H9 (cell line): Measurements from ENCODE around the gene SLAIN1. TPM values are rescaled to one million over a fixed set of nuclear protein-coding genes. Genes with fewer than 3 reads are reported as not detected.

ENCODE experiments used
- DNase-seq: peaks from one replicate; pipeline ENCODE4 v3.0.0-alpha.2; 2017
- H2AFZ ChIP-seq: one replicate; pipeline ENCODE4 v1.6.1; 2013; ENCODE audit warnings: mild to moderate bottlenecking, low read length, control low read depth, moderate library complexity
- H2AK5ac ChIP-seq: 2 replicates; pipeline ENCODE4 v1.6.1; 2013; ENCODE audit warnings: low read length, control low read depth, mixed read lengths; ENCODE audit not compliant: insufficient read length
- H2BK120ac ChIP-seq: one replicate; pipeline ENCODE4 v1.6.1; 2013; ENCODE audit warnings: low read depth, mild to moderate bottlenecking, low read length, control low read depth, inconsistent platforms; ENCODE audit not compliant: poor library complexity, severe bottlenecking
- H2BK12ac ChIP-seq: 2 replicates; pipeline ENCODE4 v1.6.1; 2013; ENCODE audit warnings: low read length, control low read depth, mixed read lengths, low read depth; ENCODE audit not compliant: insufficient read length
- H2BK15ac ChIP-seq: 2 replicates; pipeline ENCODE4 v1.6.1; 2013; ENCODE audit warnings: low read depth, low read length, control low read depth
- H2BK20ac ChIP-seq: one replicate; pipeline ENCODE4 v1.6.1; 2013; ENCODE audit warnings: low read depth, mild to moderate bottlenecking, low read length, control low read depth, inconsistent platforms; ENCODE audit not compliant: poor library complexity, severe bottlenecking
- H2BK5ac ChIP-seq: 2 replicates; pipeline ENCODE4 v1.6.1; 2013; ENCODE audit warnings: low read length, control low read depth, mixed read lengths; ENCODE audit not compliant: insufficient read length
- H3K14ac ChIP-seq: 2 replicates; pipeline ENCODE4 v1.6.1; 2013; ENCODE audit warnings: low read length, control low read depth; ENCODE audit not compliant: insufficient read depth
- H3K18ac ChIP-seq: 2 replicates; pipeline ENCODE4 v1.6.1; 2013; ENCODE audit warnings: low read depth, mild to moderate bottlenecking, mixed read lengths, low read length, control low read depth; ENCODE audit not compliant: insufficient read length
- H3K23ac ChIP-seq: 2 replicates; pipeline ENCODE4 v1.6.1; 2013; ENCODE audit warnings: low read length, control low read depth, mixed read lengths, low read depth; ENCODE audit not compliant: insufficient read length
- H3K23me2 ChIP-seq: 2 replicates; pipeline ENCODE4 v1.6.1; 2013; ENCODE audit warnings: low read depth, mild to moderate bottlenecking, mixed read lengths, low read length, control low read depth; ENCODE audit not compliant: insufficient read length, poor library complexity, severe bottlenecking
- H3K27ac ChIP-seq: 2 replicates; pipeline ENCODE4 v1.5.1; 2013; ENCODE audit warnings: low read length, control low read depth, mixed read lengths, low read depth; ENCODE audit not compliant: insufficient read length
- H3K27me3 ChIP-seq: 2 replicates; pipeline ENCODE4 v1.6.1; 2013; ENCODE audit warnings: low read length, control low read depth, inconsistent platforms; ENCODE audit not compliant: insufficient read depth
- H3K4ac ChIP-seq: 2 replicates; pipeline ENCODE4 v1.6.1; 2013; ENCODE audit warnings: low read depth, mild to moderate bottlenecking, control low read depth, inconsistent platforms, low read length, moderate library complexity
- H3K4me1 ChIP-seq: 2 replicates; pipeline ENCODE4 v1.6.1; 2013; ENCODE audit warnings: low read length, control low read depth, inconsistent platforms; ENCODE audit not compliant: insufficient read depth
- H3K4me2 ChIP-seq: 2 replicates; pipeline ENCODE4 v1.6.1; 2013; ENCODE audit warnings: low read length, control low read depth, mixed read lengths; ENCODE audit not compliant: insufficient read length, insufficient read depth
- H3K56ac ChIP-seq: 2 replicates; pipeline ENCODE4 v1.6.1; 2013; ENCODE audit warnings: low read depth, mild to moderate bottlenecking, mixed read lengths, low read length, control low read depth; ENCODE audit not compliant: insufficient read length
- H3K79me1 ChIP-seq: 2 replicates; pipeline ENCODE4 v1.6.1; 2013; ENCODE audit warnings: low read depth, mild to moderate bottlenecking, moderate library complexity, low read length, control low read depth, inconsistent platforms; ENCODE audit not compliant: insufficient read depth, poor library complexity, severe bottlenecking
- H3K79me2 ChIP-seq: 2 replicates; pipeline ENCODE4 v1.6.1; 2013; ENCODE audit warnings: low read length, control low read depth, inconsistent platforms; ENCODE audit not compliant: insufficient read depth
- H3K9ac ChIP-seq: 2 replicates; pipeline ENCODE4 v1.6.1; 2013; ENCODE audit warnings: low read length, control low read depth, mixed read lengths; ENCODE audit not compliant: insufficient read length; ENCODE audit errors: extremely low read depth
- H3K9me3 ChIP-seq: one replicate; pipeline ENCODE4 v1.6.1; 2013; ENCODE audit warnings: low read depth, low read length, inconsistent platforms; ENCODE audit not compliant: control insufficient read depth
- H3T11ph ChIP-seq: one replicate; pipeline ENCODE4 v1.6.1; 2013; ENCODE audit warnings: mild to moderate bottlenecking, low read length, control low read depth, inconsistent platforms
- H4K20me1 ChIP-seq: one replicate; pipeline ENCODE4 v1.6.1; 2013; ENCODE audit not compliant: control insufficient read depth, insufficient read length, insufficient read depth
- H4K5ac ChIP-seq: 2 replicates; pipeline ENCODE4 v1.6.1; 2013; ENCODE audit warnings: low read depth, mild to moderate bottlenecking, mixed read lengths, low read length, control low read depth; ENCODE audit not compliant: insufficient read length
- H4K8ac ChIP-seq: replicated peaks from 2 replicates; pipeline ENCODE4 v1.6.1; 2013; ENCODE audit warnings: low read length, control low read depth, mixed read lengths, low read depth; ENCODE audit not compliant: insufficient read length
- H4K91ac ChIP-seq: 2 replicates; pipeline ENCODE4 v1.6.1; 2013; ENCODE audit warnings: low read depth, mild to moderate bottlenecking, moderate library complexity, mixed read lengths, low read length, control low read depth; ENCODE audit not compliant: insufficient read length
- H3K27ac Mint-ChIP-seq, 3 experiments: 2 replicates in 2 of 3; 3 replicates in 1 of 3; pipeline ENCODE4 v1.8.0; 2020 to 2021; ENCODE audit warnings: mixed read lengths in 3 of 3, mild to moderate bottlenecking in 1 of 3, moderate library complexity in 1 of 3
- H3K27me3 Mint-ChIP-seq: 2 replicates; pipeline ENCODE4 v1.8.0; 2021; ENCODE audit warnings: low read depth, mild to moderate bottlenecking, moderate library complexity, mixed read lengths
- H3K36me3 Mint-ChIP-seq, 3 experiments: 2 replicates in 2 of 3; 3 replicates in 1 of 3; pipeline ENCODE4 v1.8.0; 2020 to 2021; ENCODE audit warnings: low read depth in 3 of 3, mixed read lengths in 3 of 3; ENCODE audit not compliant: insufficient read depth in 1 of 3
- H3K4me1 Mint-ChIP-seq, 2 experiments: 2 replicates each; pipeline ENCODE4 v1.8.0; 2020; ENCODE audit warnings: mixed read lengths in 2 of 2
- H3K4me3 Mint-ChIP-seq, 2 experiments: 2 replicates in 1 of 2; 3 replicates in 1 of 2; pipeline ENCODE4 v1.8.0; 2020 to 2021; ENCODE audit warnings: mild to moderate bottlenecking in 2 of 2, mixed read lengths in 2 of 2, moderate library complexity in 1 of 2
- H3K9me3 Mint-ChIP-seq, 2 experiments: 2 replicates in 1 of 2; 3 replicates in 1 of 2; pipeline ENCODE4 v1.8.0; 2020; ENCODE audit warnings: mild to moderate bottlenecking in 2 of 2, mixed read lengths in 2 of 2, moderate library complexity in 1 of 2
- WGBS: extraction: QIAGEN DNeasy Blood & Tissue Kit; methylation state at CpG from one replicate; pipeline ENCODE4 v1.1.7; 2013; ENCODE audit warnings: missing lambda C conversion rate, low lambda C conversion rate, mixed read lengths; ENCODE audit not compliant: insufficient read length; ENCODE audit errors: extremely low coverage; 5-methylcytosine and 5-hydroxymethylcytosine counted together
- total RNA-seq: library from RNA; stranded (reverse); gene quantifications from 2 replicates; pipeline ENCODE4 v1.2.1, GENCODE V29; 2021
- TF ChIP-seq, protein P1 (sequence below): fragments of 200-600 bp; sonication (generic); conservative IDR thresholded peaks from 3 replicates; pipeline ENCODE4 v1.8.0; 2021; ENCODE audit warnings: antibody characterized with exemption, mild to moderate bottlenecking

SLAIN1 gene
- total RNA-seq, 1 experiment from 2014 or later, result 23.2 TPM

DNA sequence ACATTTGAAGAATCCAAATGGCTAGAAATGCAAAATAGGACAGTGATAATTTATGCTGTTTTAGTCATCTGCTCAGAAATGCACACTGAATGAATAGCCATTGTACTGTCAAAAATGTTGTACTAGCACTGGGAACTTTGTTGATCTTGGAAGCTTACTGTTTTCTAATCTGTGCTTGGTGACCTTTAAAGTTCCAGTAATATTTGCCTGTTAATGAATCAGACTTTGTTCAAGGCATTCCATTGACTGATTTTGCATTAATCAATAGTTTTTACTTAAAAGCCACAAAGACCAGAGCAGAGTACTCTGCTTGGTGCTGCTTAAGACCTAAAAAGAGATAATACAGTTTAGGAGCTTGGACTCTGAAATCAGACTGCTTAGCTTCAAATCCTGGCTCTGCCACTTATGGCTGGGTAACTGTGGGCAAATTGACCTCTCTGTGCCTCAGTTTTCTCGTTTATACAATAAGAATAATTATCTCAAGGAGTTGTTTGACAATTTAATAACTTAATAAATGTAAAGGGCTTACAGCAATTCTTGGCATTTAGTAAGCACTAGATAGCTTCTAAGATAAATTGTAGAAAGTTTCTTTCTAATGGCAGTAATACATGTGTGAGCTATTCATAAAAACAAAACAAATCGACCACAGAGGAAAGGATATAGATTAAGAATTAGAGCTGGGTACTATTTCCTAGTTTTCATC, 4.6 kb upstream of the SLAIN1 start:
- no peak overlapping the region for H3K4me3 Mint-ChIP-seq
- no peak overlapping the region for H3K9ac ChIP-seq
- H2AK5ac ChIP-seq, result no peak overlapping the region
- no peak overlapping the region for H3T11ph ChIP-seq
- H3K56ac ChIP-seq, result no peak overlapping the region
- no peaks in the 10 kb centered on the region for H3K9me3 Mint-ChIP-seq
- no peak overlapping the region for H3K23ac ChIP-seq
- no peak overlapping the region for H3K18ac ChIP-seq
- no peaks in the 10 kb centered on the region for H4K20me1 ChIP-seq
- no peak overlapping the region for H3K27ac ChIP-seq
- H3K14ac ChIP-seq, result no peak overlapping the region
- no peak overlapping the region for H2BK5ac ChIP-seq
- no peaks in the 10 kb centered on the region for H3K9me3 ChIP-seq
- H3K79me2 ChIP-seq, result no peaks in the 10 kb centered on the region
- peaks cover 2% of the 10 kb centered on the region; the same call in 1 of the 2 replicates for H3K4me1 ChIP-seq
- no peak overlapping the region for H2BK120ac ChIP-seq
- TF ChIP-seq, protein P1, sequence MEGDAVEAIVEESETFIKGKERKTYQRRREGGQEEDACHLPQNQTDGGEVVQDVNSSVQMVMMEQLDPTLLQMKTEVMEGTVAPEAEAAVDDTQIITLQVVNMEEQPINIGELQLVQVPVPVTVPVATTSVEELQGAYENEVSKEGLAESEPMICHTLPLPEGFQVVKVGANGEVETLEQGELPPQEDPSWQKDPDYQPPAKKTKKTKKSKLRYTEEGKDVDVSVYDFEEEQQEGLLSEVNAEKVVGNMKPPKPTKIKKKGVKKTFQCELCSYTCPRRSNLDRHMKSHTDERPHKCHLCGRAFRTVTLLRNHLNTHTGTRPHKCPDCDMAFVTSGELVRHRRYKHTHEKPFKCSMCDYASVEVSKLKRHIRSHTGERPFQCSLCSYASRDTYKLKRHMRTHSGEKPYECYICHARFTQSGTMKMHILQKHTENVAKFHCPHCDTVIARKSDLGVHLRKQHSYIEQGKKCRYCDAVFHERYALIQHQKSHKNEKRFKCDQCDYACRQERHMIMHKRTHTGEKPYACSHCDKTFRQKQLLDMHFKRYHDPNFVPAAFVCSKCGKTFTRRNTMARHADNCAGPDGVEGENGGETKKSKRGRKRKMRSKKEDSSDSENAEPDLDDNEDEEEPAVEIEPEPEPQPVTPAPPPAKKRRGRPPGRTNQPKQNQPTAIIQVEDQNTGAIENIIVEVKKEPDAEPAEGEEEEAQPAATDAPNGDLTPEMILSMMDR, result no peak
- no peak overlapping the region for H2BK20ac ChIP-seq
- H2AFZ ChIP-seq, result no peak overlapping the region
- H2BK15ac ChIP-seq, result no peak overlapping the region
- DNase-seq, result no peak
- H4K91ac ChIP-seq, result no peak overlapping the region
- no peak overlapping the region for H3K4me2 ChIP-seq
- no peak overlapping the region for H4K8ac ChIP-seq
- H3K27me3 ChIP-seq, result no peaks in the 10 kb centered on the region
- WGBS, result no CpG with 5 or more reads among the region's 2 CpGs
- peaks cover 14% of the 10 kb centered on the region for H3K27me3 Mint-ChIP-seq
- H4K5ac ChIP-seq, result no peak overlapping the region
- H2BK12ac ChIP-seq, result no peak overlapping the region
- no peak overlapping the region for H3K27ac Mint-ChIP-seq
- H3K4ac ChIP-seq, result no peak overlapping the region
- H3K23me2 ChIP-seq, result no peaks in the 10 kb centered on the region
- peaks cover 17% of the 10 kb centered on the region in 2 experiments for H3K4me1 Mint-ChIP-seq
- no peaks in the 10 kb centered on the region for H3K79me1 ChIP-seq
- no peaks in the 10 kb centered on the region for H3K36me3 Mint-ChIP-seq
